K562 (cell line): ENCODE measurements around the gene SLAMF7. TPM values are rescaled to one million over a fixed set of nuclear protein-coding genes. Genes with fewer than 3 reads are reported as not detected.

Source experiments
- ATAC-seq: fragments of 200-7000 bp; cut with Tn5 transposase; 3 replicates; pipeline ENCODE4 v1.9.1; 2020; ENCODE audit warnings: moderate library complexity
- BruUV-seq: library from RNA; stranded (reverse); fragments of 400-500 nt; replicated peaks from 2 replicates; lab custom pipeline; 2021; lab: Mats Ljungman, UMichigan
- CTCF ChIA-PET: fragments of 300-600 bp; formaldehyde crosslinking; extraction: SDS; loops from one replicate; lab custom pipeline; 2021; ENCODE audit warnings: low intra/inter-chr PET ratio; lab: Yijun Ruan, JAX
- POLR2A ChIA-PET: fragments of 300-600, 350-650 bp; sonication (Branson Sonifier 250); formaldehyde crosslinking; extraction: SDS; loops from one replicate; lab custom pipeline; 2021; ENCODE audit warnings: antibody characterized with exemption, inconsistent platforms; lab: Yijun Ruan, JAX
- DNase-seq, 4 experiments: peaks; one replicate each; pipeline versions ENCODE4 v3.0.0 to v3.0.0-alpha.2; 2011 to 2018; ENCODE audit warnings: low spot score in 3 of 4, mixed read lengths in 3 of 4; ENCODE audit errors: extremely low read depth in 1 of 4
- FAIRE-seq: peaks from 2 replicates; lab custom pipeline; 2011; peaks lifted over from hg19 to GRCh38; lab: Jason Lieb, UNC
- H2AFZ ChIP-seq: 2 replicates; pipeline ENCODE4 v1.6.0; 2011; ENCODE audit warnings: low read depth, low read length, control low read depth, inconsistent platforms
- H3K27ac ChIP-seq: fragments of 200-600 bp; 3 replicates; pipeline ENCODE4 v1.8.0; 2011; ENCODE audit warnings: low read depth, mild to moderate bottlenecking, control low read depth, inconsistent platforms, low read length, moderate library complexity, mixed read lengths; ENCODE audit errors: extremely low read depth
- H3K27me3 ChIP-seq, 2 experiments: fragments of 300-600 bp in 1 of 2; 2 replicates in 1 of 2; 3 replicates in 1 of 2; pipeline versions ENCODE4 v1.6.0 to v1.8.0; 2011; ENCODE audit warnings: inconsistent platforms in 2 of 2, low read length in 2 of 2, mild to moderate bottlenecking in 1 of 2, mixed read lengths in 1 of 2, moderate library complexity in 1 of 2; ENCODE audit not compliant: control insufficient read depth in 2 of 2, insufficient read depth in 2 of 2
- H3K36me3 ChIP-seq: fragments of 300-600 bp; 3 replicates; pipeline ENCODE4 v1.8.0; 2011; ENCODE audit warnings: mild to moderate bottlenecking, low read length, inconsistent platforms; ENCODE audit not compliant: control insufficient read depth, insufficient read depth
- H3K4me1 ChIP-seq, 2 experiments: fragments of 200-600 bp in 1 of 2; replicated peaks in 1 of 2; 2 replicates in 1 of 2; 3 replicates in 1 of 2; pipeline versions ENCODE4 v1.5.1 to v1.8.0; 2011; ENCODE audit warnings: inconsistent platforms in 2 of 2, low read length in 2 of 2, mild to moderate bottlenecking in 1 of 2, mixed read lengths in 1 of 2, moderate library complexity in 1 of 2; ENCODE audit not compliant: control insufficient read depth in 2 of 2, insufficient read depth in 2 of 2
- H3K4me2 ChIP-seq: 2 replicates; pipeline ENCODE4 v1.6.1; 2011; ENCODE audit warnings: low read length, control low read depth, inconsistent platforms, mixed read lengths; ENCODE audit not compliant: insufficient read depth
- H3K4me3 ChIP-seq: fragments of 200-600 bp; sonication (generic), shearing (Covaris generic); 2 replicates; pipeline ENCODE4 v1.5.1; 2016; ENCODE audit warnings: control low read depth, inconsistent platforms
- H3K79me2 ChIP-seq: fragments of 200-600 bp; 3 replicates; pipeline ENCODE4 v1.8.0; 2011; ENCODE audit warnings: low read length, inconsistent platforms; ENCODE audit not compliant: control insufficient read depth, insufficient read depth
- H3K9ac ChIP-seq, 2 experiments: 2 replicates each; pipeline versions ENCODE4 v1.6.0 to v1.6.1; 2011; ENCODE audit warnings: low read depth in 2 of 2, low read length in 2 of 2, control low read depth in 1 of 2, inconsistent platforms in 1 of 2, mild to moderate bottlenecking in 1 of 2, mixed read lengths in 1 of 2; ENCODE audit not compliant: insufficient read depth in 1 of 2
- H3K9me1 ChIP-seq: one replicate; pipeline ENCODE4 v1.6.0; 2011; ENCODE audit warnings: inconsistent platforms, mild to moderate bottlenecking, low read length, moderate library complexity; ENCODE audit not compliant: control insufficient read depth, insufficient read depth
- H3K9me3 ChIP-seq: replicated peaks from 2 replicates; pipeline ENCODE4 v1.5.1; 2011; ENCODE audit warnings: low read depth, low read length, inconsistent platforms; ENCODE audit not compliant: control insufficient read depth, insufficient read depth
- H4K20me1 ChIP-seq: replicated peaks from 2 replicates; pipeline ENCODE4 v1.6.1; 2011; ENCODE audit warnings: low read length, inconsistent platforms, mixed read lengths; ENCODE audit not compliant: control insufficient read depth, insufficient read depth
- KLF13 ChIP-seq: fragments of 450-650 bp; IDR thresholded peaks from 2 replicates; pipeline ENCODE4 v1.6.1; 2016; ENCODE audit warnings: missing genetic modification characterization, low read depth, mild to moderate bottlenecking, missing compliant biosample characterization, moderate library complexity, borderline replicate concordance
- NFYB ChIP-seq: IDR thresholded peaks from 2 replicates; pipeline ENCODE4 v1.6.1; 2011; ENCODE audit warnings: mild to moderate bottlenecking, moderate library complexity; ENCODE audit not compliant: insufficient read length; ENCODE audit errors: extremely low read depth
- PRMT5 ChIP-seq: sonication (generic); formaldehyde crosslinking; IDR thresholded peaks from 2 replicates; pipeline ENCODE4 v1.5.0; 2020; ENCODE audit warnings: missing genetic modification reagents
- RAD51 ChIP-seq: fragments of 450-650 bp; IDR thresholded peaks from 2 replicates; pipeline ENCODE4 v1.7.1; 2016; ENCODE audit warnings: low read depth, mild to moderate bottlenecking, borderline replicate concordance
- RERE ChIP-seq: sonication (generic); formaldehyde crosslinking; IDR thresholded peaks from 2 replicates; pipeline ENCODE4 v1.8.0; 2023; ENCODE audit warnings: missing genetic modification reagents, mild to moderate bottlenecking, borderline replicate concordance
- SUPT5H ChIP-seq: fragments of 450-650 bp; IDR thresholded peaks from 2 replicates; pipeline ENCODE4 v1.6.1; 2016
- ZBTB5 ChIP-seq: fragments of 450-650 bp; IDR thresholded peaks from 2 replicates; pipeline ENCODE4 v1.6.1; 2017; ENCODE audit warnings: antibody characterized with exemption
- ZFX ChIP-seq: sonication (generic); formaldehyde crosslinking; IDR thresholded peaks from 2 replicates; pipeline ENCODE4 v1.8.0; 2022; ENCODE audit warnings: mild to moderate bottlenecking, missing genetic modification reagents, moderate library complexity
- WGBS: fragments of 100-300 bp; shearing (Covaris generic); methylation state at CpG from one replicate; pipeline ENCODE4 v1.1.6; 2016; ENCODE audit warnings: low coverage, mixed read lengths; ENCODE audit not compliant: insufficient coverage; ENCODE audit errors: missing lambda C conversion rate; 5-methylcytosine and 5-hydroxymethylcytosine counted together
- in situ Hi-C: fragments of 300-500 bp; cut with MboI; formaldehyde crosslinking; loops from 4 replicates; pipeline ENCODE4 v1.15.0; 2018; ENCODE audit warnings: inconsistent platforms, mixed read lengths
- intact Hi-C: fragments of 100-400 bp; cut with micrococcal nuclease; formaldehyde crosslinking; loops from 2 replicates; pipeline ENCODE4 v1.14.2; 2022
- polyA plus RNA-seq, 8 experiments: library from polyadenylated mRNA; depleted of rRNA in 4 of 8; stranded (reverse) in 5 of 8; unstranded in 3 of 8; fragments of >200 nt; fragmentation: Nextera tagmentation in 2 of 8; fragmentation: Illumina TruSeq in 1 of 8; extraction: Ambion mirVana in 2 of 8; extraction: Trizol in 1 of 8; gene quantifications; 2 replicates each; pipeline versions ENCODE4 v1.2.1 to v1.2.3, GENCODE V29; 2011 to 2014; ENCODE audit warnings: inconsistent platforms in 1 of 8, missing spikeins in 1 of 8
- total RNA-seq, 7 experiments: library from RNA; depleted of rRNA in 6 of 7; stranded (reverse); fragments of >200 nt in 6 of 7; fragmentation: Illumina TruSeq in 2 of 7; extraction: Trizol in 2 of 7; gene quantifications; 2 replicates each; pipeline versions ENCODE4 v1.2.1 to v1.2.3, GENCODE V29; 2011 to 2021; ENCODE audit warnings: low replicate concordance in 1 of 7
- TF ChIP-seq, protein P1 (sequence below): fragments of 450-650 bp; IDR thresholded peaks from 2 replicates; pipeline ENCODE4 v1.6.1; 2014; ENCODE audit warnings: low read depth, mild to moderate bottlenecking, moderate library complexity, borderline replicate concordance

Gene SLAMF7
- total and polyA plus RNA-seq, 9 of the 15 experiments (the other 6 are each of a cell fraction or from before 2014, with no cell fraction given): 0.11 to 1.2 (median 0.22) TPM; not detected in 2

DNA sequence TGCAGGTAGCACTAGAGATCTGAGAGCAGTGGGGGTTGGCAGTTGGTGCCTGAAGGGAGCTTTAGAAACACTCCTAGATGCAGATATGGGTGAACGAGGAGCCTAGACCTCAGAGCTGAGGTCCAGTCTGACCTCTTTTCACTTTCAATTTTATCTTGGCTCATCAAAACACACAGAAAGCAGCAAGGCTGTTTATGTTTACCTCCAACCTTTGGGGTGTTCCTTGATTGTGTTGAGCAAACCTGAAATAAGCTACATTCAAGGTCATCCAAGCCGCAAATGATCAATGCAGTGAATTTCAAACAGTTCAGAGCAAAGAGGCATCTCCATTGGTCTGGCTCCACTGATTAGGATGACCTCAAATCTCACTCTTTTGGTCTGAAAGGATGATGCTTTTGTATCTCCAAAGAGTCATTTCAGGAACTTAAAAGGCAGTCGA, 58.2 kb downstream of the SLAMF7 start:
- 0% methylated on average over 3 of the region's 3 CpGs for WGBS
- CTCF ChIA-PET: no interaction called here
- Histone ChIP-seq H3K4me3 (no peak overlapping the region), H3K9me3 (no peaks in the 10 kb centered on the region), H3K27me3 (peaks cover 5 to 27% of the 10 kb centered on the region in 2 experiments; a peak in 4 of 5 replicates), H3K4me1 (peaks cover 0 to 7% of the 10 kb centered on the region in 2 experiments; a peak in 1 of 5 replicates), H3K9ac (no peak overlapping the region), H3K27ac (no peak overlapping the region), H3K36me3 (no peaks in the 10 kb centered on the region), H3K4me2 (no peak overlapping the region), H4K20me1 (no peaks in the 10 kb centered on the region; the same call in 1 of the 2 replicates), H2AFZ (no peak overlapping the region), H3K9me1 (no peaks in the 10 kb centered on the region), H3K79me2 (no peaks in the 10 kb centered on the region)
- in situ Hi-C loops: no loop called here
- no peak for FAIRE-seq
- intact Hi-C loops: no loop called here
- no peak for DNase-seq
- no TSS peak for BruUV-seq
- ATAC-seq: no peak
- POLR2A ChIA-PET: interaction anchor here (0.5 to 1.2 kb wide), 2 partner anchors 15 to 326 kb away, joined by 3 read pairs; no protein-coding TSS in a partner anchor
- TF ChIP-seq PRMT5 (CRISPR knock-in tag) (no peak), RERE (CRISPR knock-in tag) (no peak), ZBTB5 (no peak), NFYB (no peak), ZFX (CRISPR knock-in tag) (no peak), KLF13 (tag) (no peak), SUPT5H (no peak), RAD51 (no peak)
- TF ChIP-seq, protein P1, sequence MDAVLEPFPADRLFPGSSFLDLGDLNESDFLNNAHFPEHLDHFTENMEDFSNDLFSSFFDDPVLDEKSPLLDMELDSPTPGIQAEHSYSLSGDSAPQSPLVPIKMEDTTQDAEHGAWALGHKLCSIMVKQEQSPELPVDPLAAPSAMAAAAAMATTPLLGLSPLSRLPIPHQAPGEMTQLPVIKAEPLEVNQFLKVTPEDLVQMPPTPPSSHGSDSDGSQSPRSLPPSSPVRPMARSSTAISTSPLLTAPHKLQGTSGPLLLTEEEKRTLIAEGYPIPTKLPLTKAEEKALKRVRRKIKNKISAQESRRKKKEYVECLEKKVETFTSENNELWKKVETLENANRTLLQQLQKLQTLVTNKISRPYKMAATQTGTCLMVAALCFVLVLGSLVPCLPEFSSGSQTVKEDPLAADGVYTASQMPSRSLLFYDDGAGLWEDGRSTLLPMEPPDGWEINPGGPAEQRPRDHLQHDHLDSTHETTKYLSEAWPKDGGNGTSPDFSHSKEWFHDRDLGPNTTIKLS: no peak
